ENCODE measurements around the gene PCSK2. TPM values are rescaled to one million over a fixed set of nuclear protein-coding genes. Genes with fewer than 3 reads are reported as not detected.

The PCSK2 gene
- total and polyA plus RNA-seq, 4 donors: 0.08 to 0.14 (median 0.09) TPM; not detected in 1

DNA sequence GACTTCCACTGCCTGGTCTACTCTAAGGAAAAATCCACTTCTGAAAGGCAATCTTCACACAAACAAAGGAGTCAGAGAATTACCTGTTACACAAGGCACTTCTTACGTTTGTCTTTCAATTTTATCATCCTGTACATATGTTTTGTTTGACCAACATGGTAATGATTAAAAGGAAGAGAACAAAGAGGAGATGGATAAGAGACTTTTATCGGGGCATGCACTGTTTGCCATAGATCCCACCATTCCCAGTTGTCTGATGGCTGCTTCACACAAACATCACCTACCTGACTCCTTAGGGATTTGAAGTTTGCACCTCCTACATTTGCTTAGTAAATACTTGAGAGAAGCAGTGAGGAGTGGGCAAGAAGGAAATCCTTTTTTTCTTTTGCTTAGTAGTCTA is 217.3 kb downstream of the PCSK2 start (continued):
- TF ChIP-seq NR2F2 (IDR thresholded peaks at IDR 0.05): no peak
- no peak for TF ChIP-seq SP1 (IDR thresholded peaks at IDR 0.05)
- no peak for TF ChIP-seq RAD21 (IDR thresholded peaks at IDR 0.05)
- no peak for TF ChIP-seq HNF4A (conservative IDR thresholded peaks at IDR 0.05)

- Histone ChIP-seq H3K9ac (ENCODE audit: low read depth in 1 of 2, low read length in 2 of 2) (no peak overlapping the region), H3K27me3 (ENCODE audit: control insufficient read depth in 4 of 4, insufficient read depth in 4 of 4, low read length in 3 of 4) (peaks cover 0 to 21% (median 5%) of the 10 kb centered on the region in 4 donors), H3K36me3 (ENCODE audit: control insufficient read depth in 4 of 4, insufficient read depth in 3 of 4, low read depth in 1 of 4, low read length in 3 of 4) (no peaks in the 10 kb centered on the region), H3K27ac (ENCODE audit: low read depth in 1 of 2, low read length in 2 of 2) (no peak overlapping the region), H3K9me3 (ENCODE audit: control insufficient read depth in 4 of 4, low read length in 3 of 4) (peaks cover 0 to 2% (median 0%) of the 10 kb centered on the region in 4 donors), H3K4me3 (ENCODE audit: low read depth in 1 of 3, low read length in 3 of 3) (no peak overlapping the region), H3K4me1 (ENCODE audit: control insufficient read depth in 4 of 4, insufficient read depth in 4 of 4, low read length in 3 of 4) (no peaks in the 10 kb centered on the region)
- TF ChIP-seq RXRA (IDR thresholded peaks at IDR 0.05) (no peak), FOXA2 (IDR thresholded peaks at IDR 0.05) (no peak), EGR1 (IDR thresholded peaks at IDR 0.05; ENCODE audit: low read depth in 2 of 2) (no peak), TAF1 (conservative IDR thresholded peaks at IDR 0.05) (no peak), GABPA (IDR thresholded peaks at IDR 0.05 in 1 of 2, conservative IDR thresholded peaks at IDR 0.05 in 1 of 2) (no peak), MAX (IDR thresholded peaks at IDR 0.05) (no peak), NR2F2 (IDR thresholded peaks at IDR 0.05) (no peak), JUND (IDR thresholded peaks at IDR 0.05) (no peak), REST (IDR thresholded peaks at IDR 0.05) (no peak), FOXA1 (IDR thresholded peaks at IDR 0.05) (no peak), SP1 (IDR thresholded peaks at IDR 0.05) (no peak)
- TF ChIP-seq, protein P1, sequence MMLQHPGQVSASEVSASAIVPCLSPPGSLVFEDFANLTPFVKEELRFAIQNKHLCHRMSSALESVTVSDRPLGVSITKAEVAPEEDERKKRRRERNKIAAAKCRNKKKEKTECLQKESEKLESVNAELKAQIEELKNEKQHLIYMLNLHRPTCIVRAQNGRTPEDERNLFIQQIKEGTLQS (IDR thresholded peaks at IDR 0.05): no peak
- 73% methylated on average over 13 of the region's 13 CpGs for WGBS
- DNase-seq (ENCODE audit: low spot score): no peak
Measured at GRCh38 chr20:17445543-17445942, 218.7 kb downstream of the PCSK2 start.

DNA sequence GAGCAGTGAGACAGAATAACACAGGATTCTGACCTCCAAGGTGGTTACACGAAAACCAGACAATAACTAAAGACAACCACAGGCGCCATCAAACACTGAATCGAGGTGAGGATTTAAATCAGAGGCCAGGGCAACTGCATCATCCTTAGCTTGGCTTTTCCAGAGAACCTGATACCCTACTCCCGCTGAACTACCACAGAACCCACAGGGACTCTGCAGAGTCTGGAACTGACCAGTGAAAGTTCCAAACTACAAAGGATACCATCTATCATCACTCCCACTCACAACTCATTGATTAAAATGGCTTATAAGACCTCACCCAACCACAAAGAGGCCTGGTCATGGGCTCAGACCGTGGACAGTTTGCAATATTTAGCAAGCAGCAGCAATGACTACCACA is 219.3 kb downstream of the PCSK2 start:
- Histone ChIP-seq H3K27ac (ENCODE audit: low read depth in 1 of 2, low read length in 2 of 2) (no peak overlapping the region), H3K36me3 (ENCODE audit: control insufficient read depth in 4 of 4, insufficient read depth in 3 of 4, low read depth in 1 of 4, low read length in 3 of 4) (no peaks in the 10 kb centered on the region), H3K9ac (ENCODE audit: low read depth in 1 of 2, low read length in 2 of 2) (no peak overlapping the region), H3K4me1 (ENCODE audit: control insufficient read depth in 4 of 4, insufficient read depth in 4 of 4, low read length in 3 of 4) (no peaks in the 10 kb centered on the region), H3K27me3 (ENCODE audit: control insufficient read depth in 4 of 4, insufficient read depth in 4 of 4, low read length in 3 of 4) (peaks cover 0 to 21% (median 4%) of the 10 kb centered on the region in 4 donors), H3K4me3 (ENCODE audit: low read depth in 1 of 3, low read length in 3 of 3) (no peak overlapping the region), H3K9me3 (ENCODE audit: control insufficient read depth in 4 of 4, low read length in 3 of 4) (peaks cover 0 to 2% (median 0%) of the 10 kb centered on the region in 4 donors)
- TF ChIP-seq TAF1 (conservative IDR thresholded peaks at IDR 0.05): no peak
- no peak for TF ChIP-seq NR2F2 (IDR thresholded peaks at IDR 0.05)
- TF ChIP-seq FOXA1 (IDR thresholded peaks at IDR 0.05): no peak
- TF ChIP-seq SP1 (IDR thresholded peaks at IDR 0.05): no peak
- TF ChIP-seq RXRA (IDR thresholded peaks at IDR 0.05): no peak
- TF ChIP-seq EGR1 (IDR thresholded peaks at IDR 0.05; ENCODE audit: low read depth in 2 of 2): no peak
- TF ChIP-seq FOXA2 (IDR thresholded peaks at IDR 0.05): no peak
- no peak for TF ChIP-seq YY1 (IDR thresholded peaks at IDR 0.05)
- no peak for TF ChIP-seq JUND (IDR thresholded peaks at IDR 0.05)
- TF ChIP-seq HNF4G (IDR thresholded peaks at IDR 0.05): no peak
- no peak for DNase-seq (ENCODE audit: low spot score)
- WGBS: 74% methylated on average over 5 of the region's 5 CpGs

All from liver (tissue), 9 donors.